HG03095 (cell line): ENCODE results near the gene LCMT2.

Source experiments
- ATAC-seq: cut with Tn5 transposase; IDR thresholded peaks from one replicate; pipeline ENCODE4 v1.9.1; 2021; ENCODE audit warnings: moderate library complexity; ENCODE audit not compliant: unreplicated experiment

The LCMT2 gene

GRCh38 chr15:43329960-43330779 lies at the start of gene LCMT2:
LCMT2 (minus strand) TSS chr15:43330573; CDS start chr15:43330489, 84 bp downstream.
- peak; percentile 76 for ATAC-seq

GRCh38 chr15:43378601-43379000 lies 48.2 kb upstream of the LCMT2 start:
- ATAC-seq, result no peak

GRCh38 chr15:43376017-43376705 lies 45.8 kb upstream of the LCMT2 start:
- ATAC-seq, result no peak

GRCh38 chr15:43370975-43371974 lies 40.9 kb upstream of the LCMT2 start, which contains the start of the genes TUBGCP4 and ZSCAN29:
TUBGCP4 (plus strand) TSS chr15:43371101; CDS start chr15:43371355, 254 bp downstream.
ZSCAN29 (minus strand) TSS chr15:43371043; CDS start chr15:43369913, 1,130 bp downstream.
- peak; percentile 61 for ATAC-seq

- peak; percentile 37 for ATAC-seq
Measured at GRCh38 chr15:43370310-43370974, 40.1 kb upstream of the LCMT2 start.

- ATAC-seq, result no peak
Measured at GRCh38 chr15:43361313-43361903, 31.0 kb upstream of the LCMT2 start.

- no peak for ATAC-seq
Measured at GRCh38 chr15:43360821-43361220, 30.4 kb upstream of the LCMT2 start.

GRCh38 chr15:43352693-43353382 lies 22.5 kb upstream of the LCMT2 start:
- no peak for ATAC-seq

GRCh38 chr15:43347114-43347513 lies 16.7 kb upstream of the LCMT2 start:
- no peak for ATAC-seq

- no peak for ATAC-seq
Measured at GRCh38 chr15:43346305-43346704, 15.9 kb upstream of the LCMT2 start.

- ATAC-seq, result peak; percentile 21
Measured at GRCh38 chr15:43330780-43331087, 361 bp upstream of the LCMT2 start.

- no peak for ATAC-seq
Measured at GRCh38 chr15:43329217-43329959, 985 bp downstream of the LCMT2 start.

GRCh38 chr15:43325039-43325684 lies 5.2 kb downstream of the LCMT2 start:
- no peak for ATAC-seq

GRCh38 chr15:43318990-43319771 lies 11.2 kb downstream of the LCMT2 start:
- ATAC-seq, result no peak

GRCh38 chr15:43317566-43318184 lies 12.7 kb downstream of the LCMT2 start:
- no peak for ATAC-seq

GRCh38 chr15:43316971-43317346 lies 13.4 kb downstream of the LCMT2 start:
- no peak for ATAC-seq
